Right lobe of liver (tissue), 6 donors: ENCODE data around the gene SMARCD2. TPM values are rescaled to one million over a fixed set of nuclear protein-coding genes. Genes with fewer than 3 reads are reported as not detected.
"Not testable (repeated sequence)": the region's sequence is repeated elsewhere in the genome, so short reads cannot be mapped to it uniquely, and the experiment has no call there.

ENCODE experiments used
- ATAC-seq, 4 donors: fragments of 200-7000 bp; cut with Tn5 transposase; one replicate each; pipeline ENCODE4 v1.9.1; 2020; ENCODE audit warnings: mild to moderate bottlenecking in 4 of 4, moderate library complexity in 4 of 4
- DNase-seq, 3 donors: peaks; one replicate each; pipeline ENCODE4 v3.0.0-alpha.2; 2020
- H3K27ac ChIP-seq, 3 donors: fragments of 200-600 bp; one replicate each; pipeline ENCODE4 v1.8.0; 2022
- H3K27me3 ChIP-seq, 2 donors: fragments of 200-600 bp; one replicate each; pipeline ENCODE4 v1.8.0; 2022
- H3K36me3 ChIP-seq, 4 donors: fragments of 200-600 bp; sonication (generic) in 1 of 4; one replicate each; pipeline versions ENCODE4 v1.5.1 to v1.8.0; 2017 to 2022; ENCODE audit warnings: control low read depth in 1 of 4
- H3K4me1 ChIP-seq, 4 donors: fragments of 200-600 bp; sonication (generic) in 1 of 4; one replicate each; pipeline versions ENCODE4 v1.5.1 to v1.8.0; 2017 to 2022; ENCODE audit warnings: control low read depth in 1 of 4
- H3K4me3 ChIP-seq, 3 donors: fragments of 200-600 bp; one replicate each; pipeline ENCODE4 v1.8.0; 2022
- H3K9me3 ChIP-seq, 4 donors: fragments of 200-600 bp; sonication (generic) in 1 of 4; one replicate each; pipeline versions ENCODE4 v1.5.1 to v1.8.0; 2017 to 2022; ENCODE audit warnings: control low read depth in 1 of 4
- CTCF ChIP-seq, 4 donors: fragments of 200-600 bp in 3 of 4; fragments of 450-650 bp in 1 of 4; IDR thresholded peaks; one replicate each; pipeline versions ENCODE4 v1.5.1 to v1.8.0; 2016 to 2022; ENCODE audit warnings: antibody characterized with exemption in 4 of 4, mild to moderate bottlenecking in 2 of 4
- POLR2A ChIP-seq: fragments of 450-650 bp; IDR thresholded peaks from one replicate; pipeline ENCODE4 v1.6.1; 2017; ENCODE audit warnings: antibody characterized with exemption, mild to moderate bottlenecking
- WGBS: methylation state at CpG from one replicate; pipeline ENCODE4 v1.1.6; 2018; ENCODE audit warnings: low coverage, low lambda C conversion rate; ENCODE audit not compliant: insufficient coverage; ENCODE audit errors: missing lambda C conversion rate; 5-methylcytosine and 5-hydroxymethylcytosine counted together
- intact Hi-C, 2 donors: fragments of 100-400 bp; cut with DNase I; formaldehyde crosslinking; loops; one replicate each; pipeline versions ENCODE4 v1.11.2 to v1.14.1; 2022
- long read RNA-seq: library from polyadenylated mRNA; unstranded; transcript quantifications from one replicate; pipeline ENCODE4 v2.0.0, GENCODE V29; 2019
- total RNA-seq, 6 experiments: library from RNA; depleted of rRNA in 2 of 6; stranded (reverse); fragments of >200 nt in 2 of 6; fragmentation: NEBNext Ultra II Directional in 3 of 6; extraction: Animal tissue kit (Norgen Biotek cat#: 25700) in 3 of 6; gene quantifications; one replicate each; pipeline versions ENCODE4 v1.1.0 to v1.2.4, GENCODE V29; 2016 to 2023
- donor health status: DM: no; HTN: yes; CAD: no.
- donor health status: DM: no; HTN: no; CAD: no.
- donor health status: DM: no; HTN: no; CAD: no.
- donor health status: DM: no; HTN: yes; CAD: no.
- donor health status: DM: no; HTN: yes; CAD: no.

The SMARCD2 gene
- total RNA-seq = 10 to 100 TPM; 23.8 to 94.5 (median 59.5) TPM
- long read RNA-seq, partial matches to known transcripts = 2 of 3 reads
- long read RNA-seq, other reads (novel, unspliced or antisense) = 1 of 3 reads

GRCh38 chr17:63842540-63843386, at the start of gene SMARCD2:
SMARCD2 (minus strand) TSS chr17:63842685; CDS start chr17:63842674, 11 bp downstream.
- Histone ChIP-seq H3K36me3 (no peaks in the 10 kb centered on the region), H3K27me3 (no peaks in the 10 kb centered on the region), H3K27ac (peak within 1 kb of the TSS; percentile 74 to 92 (median 83)), H3K9me3 (peaks cover 0 to 3% (median 0%) of the 10 kb centered on the region in 4 donors), H3K4me1 (peaks cover 3 to 43% (median 26%) of the 10 kb centered on the region in 4 donors), H3K4me3 (peak within 1 kb of the TSS; percentile 72 to 91 (median 90))
- WGBS = 0% methylated on average over 15 of the region's 92 CpGs
- peak; percentile 84 for TF ChIP-seq POLR2A
- TF ChIP-seq CTCF (IDR thresholded peaks at IDR 0.05) = peak in 2 of 4 donors; percentile 4 to 22
- intact Hi-C loops = no loop called here
- DNase-seq (peak; percentile 100), ATAC-seq (peak; percentile 87 to 93 (median 88))

DNA sequence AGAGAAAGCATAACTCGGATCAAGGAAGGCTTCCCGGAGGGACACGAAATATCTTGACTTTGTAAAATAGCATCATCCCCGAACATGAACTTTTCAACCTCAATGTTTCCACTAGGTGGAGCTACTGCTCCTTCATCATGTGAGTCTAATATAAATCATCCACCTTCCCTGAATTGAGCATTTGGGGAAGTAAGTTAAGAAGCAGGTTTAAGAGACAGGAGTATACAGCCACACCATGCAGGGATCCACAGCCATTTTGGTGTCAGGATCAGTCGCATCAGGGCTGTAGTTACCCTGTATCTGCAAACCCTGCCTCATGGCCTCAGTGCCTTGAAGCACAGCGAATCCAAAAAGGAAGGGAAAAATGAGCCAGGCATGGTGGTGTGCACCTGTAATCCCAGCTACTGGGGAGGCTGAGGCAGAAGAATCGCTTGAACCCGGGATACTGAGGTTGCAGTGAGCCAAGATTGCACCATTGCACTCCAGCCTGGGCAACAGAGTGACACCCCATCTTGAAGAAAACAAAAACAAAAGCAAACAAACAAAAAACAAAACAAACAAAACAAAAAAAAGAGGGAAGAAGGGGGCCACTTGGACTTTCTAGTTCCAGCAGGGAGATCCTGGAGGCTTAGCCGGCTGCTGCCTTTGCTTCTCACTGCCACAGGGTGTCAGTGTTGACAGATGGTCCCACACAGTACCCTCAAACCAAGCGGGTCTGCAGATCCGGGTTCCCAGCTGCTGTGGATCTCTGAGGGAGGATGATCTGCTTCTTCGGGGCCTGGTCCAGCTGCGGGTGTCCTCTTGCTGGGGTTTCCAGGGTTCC, 46.8 kb upstream of the SMARCD2 start:
- H3K4me1 ChIP-seq, H3K27ac ChIP-seq, intact Hi-C loops, H3K36me3 ChIP-seq, H3K27me3 ChIP-seq, H3K4me3 ChIP-seq, H3K9me3 ChIP-seq: not testable (repeated sequence)
- WGBS = 16% methylated on average over 11 of the region's 13 CpGs
- DNase-seq (peak in 2 of 3 donors; percentile 23 to 30), ATAC-seq (peak; percentile 68 to 81 (median 75))
- TF ChIP-seq CTCF (IDR thresholded peaks at IDR 0.05) = peak; percentile 27 to 46 (median 34)

- H3K36me3 ChIP-seq, H3K4me3 ChIP-seq, H3K27me3 ChIP-seq, intact Hi-C loops, H3K4me1 ChIP-seq, H3K9me3 ChIP-seq, H3K27ac ChIP-seq, ATAC-seq: not testable (repeated sequence)
- 81% methylated on average over 7 of the region's 11 CpGs for WGBS
- DNase-seq = peak in 1 of 3 donors; percentile 10
Measured at GRCh38 chr17:63885119-63885518, 42.6 kb upstream of the SMARCD2 start.

DNA sequence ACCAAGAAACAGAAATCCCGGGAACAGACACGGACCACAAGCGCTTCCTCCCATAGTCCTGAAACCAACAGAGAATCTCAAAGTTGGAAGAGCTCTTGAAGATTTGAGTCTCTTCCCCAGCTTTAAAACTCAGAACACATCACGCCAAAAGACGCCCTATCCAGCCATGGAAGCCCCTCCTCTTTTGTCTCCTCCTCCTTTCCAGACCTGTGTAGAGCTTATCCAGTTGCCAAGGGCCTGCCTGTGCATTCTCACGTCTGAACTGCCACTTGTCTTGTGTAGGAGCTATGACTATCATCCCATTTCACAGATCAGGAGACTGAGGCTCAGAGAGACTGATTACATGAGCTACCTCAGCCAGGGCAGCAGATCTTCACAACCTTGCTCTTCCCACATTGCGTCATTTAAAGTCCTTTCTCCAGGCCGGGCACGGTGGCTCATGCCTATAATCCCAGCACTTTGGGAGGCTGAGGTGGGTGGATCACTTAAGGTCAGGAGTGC, 40.2 kb upstream of the SMARCD2 start:
- 69% methylated on average over 7 of the region's 9 CpGs for WGBS
- ATAC-seq, intact Hi-C loops, H3K27me3 ChIP-seq, H3K9me3 ChIP-seq, H3K36me3 ChIP-seq, H3K27ac ChIP-seq, H3K4me1 ChIP-seq, H3K4me3 ChIP-seq: not testable (repeated sequence)
- peak in 1 of 3 donors; percentile 3 for DNase-seq

GRCh38 chr17:63881935-63882601, 39.6 kb upstream of the SMARCD2 start, which contains the start of gene GH2:
GH2 (minus strand) TSS chr17:63881944; CDS start chr17:63881801, 143 bp downstream.
- no peaks in the 10 kb centered on the region for H3K9me3 ChIP-seq
- H3K4me1 ChIP-seq = no peaks in the 10 kb centered on the region
- DNase-seq = peak in 1 of 3 donors; percentile 57
- WGBS = 27% methylated on average over 7 of the region's 15 CpGs
- TF ChIP-seq CTCF (IDR thresholded peaks at IDR 0.05) (peak; percentile 41 to 53 (median 48)), POLR2A (no peak)
- H3K27ac ChIP-seq = no peak within 1 kb of the TSS
- H3K27me3 ChIP-seq = no peaks in the 10 kb centered on the region
- no peak within 1 kb of the TSS for H3K4me3 ChIP-seq
- H3K36me3 ChIP-seq = no peaks in the 10 kb centered on the region
- ATAC-seq = peak; percentile 79 to 87 (median 85)
- intact Hi-C loops = no loop called here
